SJSA1 (cell line): ENCODE results near the gene LAMP2. TPM values are rescaled to one million over a fixed set of nuclear protein-coding genes. Genes with fewer than 3 reads are reported as not detected.

Source experiments
- total RNA-seq: library from RNA; depleted of rRNA; stranded (reverse); fragments of >200 nt; shearing (Covaris generic); gene quantifications from 2 replicates; pipeline ENCODE4 v1.2.3, GENCODE V29; 2014; rRNA removed

Gene LAMP2
- total RNA-seq, 1 experiment from 2014 or later, result 125 TPM

Other genes starting within 250 kb of the LAMP2 start
- 14.2 and 14.3 TPM in 2 replicates for gene ZBTB33, start 218.5 kb downstream of the LAMP2 start, total RNA-seq
- gene TMEM255A, start 157.8 kb downstream of the LAMP2 start, total RNA-seq, result 0.16 TPM in 1 of 2 replicates, not detected in the other
- gene ATP1B4, start 107.2 kb downstream of the LAMP2 start, total RNA-seq, result not detected in 2 replicates
- 26.3 and 31.4 TPM in 2 replicates for gene CUL4B, start 91.7 kb upstream of the LAMP2 start, total RNA-seq
- 46.8 and 91.3 TPM in 2 replicates for gene MCTS1, start 134.8 kb upstream of the LAMP2 start, total RNA-seq
- 25.8 and 32.6 TPM in 2 replicates for gene C1GALT1C1, start 160.8 kb upstream of the LAMP2 start, total RNA-seq